PC-3 (cell line): ENCODE results near the gene ZMYND19. TPM values are rescaled to one million over a fixed set of nuclear protein-coding genes. Genes with fewer than 3 reads are reported as not detected.

Source experiments
- ATAC-seq: fragments of 200-7000 bp; cut with Tn5 transposase; 2 replicates; pipeline ENCODE4 v1.9.1; 2020; ENCODE audit warnings: mild to moderate bottlenecking, moderate library complexity
- BruUV-seq: library from RNA; stranded (reverse); fragments of 400-500 nt; replicated peaks from 2 replicates; lab custom pipeline; 2021; lab: Mats Ljungman, UMichigan
- CTCF ChIA-PET: fragments of 300-600 bp; sonication (Branson Sonifier 250); formaldehyde crosslinking; loops from one replicate; lab custom pipeline; 2022; ENCODE audit warnings: antibody characterized with exemption; lab: Charles Lee
- POLR2A ChIA-PET: fragments of 300-600 bp; sonication (Branson Sonifier 250); formaldehyde crosslinking; loops from one replicate; lab custom pipeline; 2022; ENCODE audit warnings: antibody characterized with exemption; ENCODE audit not compliant: unreplicated experiment; lab: Charles Lee
- DNase-seq: peaks from one replicate; pipeline ENCODE4 v3.0.0-alpha.2; 2015
- H2AFZ ChIP-seq: fragments of 300-600 bp; sonication (generic); 2 replicates; pipeline ENCODE4 v1.6.0; 2016; ENCODE audit warnings: antibody characterized with exemption, low read length
- H3F3A ChIP-seq: fragments of 300-600 bp; sonication (generic); one replicate; pipeline ENCODE4 v1.6.0; 2017; ENCODE audit warnings: antibody characterized with exemption, low read length, control low read depth, mild to moderate bottlenecking; ENCODE audit not compliant: unreplicated experiment
- H3K27ac ChIP-seq: fragments of 300-600 bp; sonication (generic); 2 replicates; pipeline ENCODE4 v1.5.1; 2016; ENCODE audit warnings: mild to moderate bottlenecking, low read length
- H3K27me3 ChIP-seq: fragments of 300-600 bp; sonication (generic); 2 replicates; pipeline ENCODE4 v1.6.1; 2016; ENCODE audit warnings: low read length, mixed read lengths
- H3K36me3 ChIP-seq: fragments of 300-600 bp; sonication (generic); 2 replicates; pipeline ENCODE4 v1.6.1; 2016; ENCODE audit warnings: low read depth, mixed run types, low read length, mixed read lengths
- H3K4me1 ChIP-seq: fragments of 300-600 bp; sonication (generic); 2 replicates; pipeline ENCODE4 v1.5.1; 2016; ENCODE audit warnings: low read length; ENCODE audit not compliant: insufficient read depth
- H3K4me2 ChIP-seq: fragments of 300-600 bp; sonication (generic); 2 replicates; pipeline ENCODE4 v1.6.0; 2016; ENCODE audit warnings: low read length
- H3K4me3 ChIP-seq: fragments of 300-600 bp; sonication (generic); 2 replicates; pipeline ENCODE4 v1.5.1; 2016; ENCODE audit warnings: mild to moderate bottlenecking, low read length, mixed read lengths
- H3K79me2 ChIP-seq: fragments of 300-600 bp; sonication (generic); 2 replicates; pipeline ENCODE4 v1.6.1; 2017; ENCODE audit warnings: low read length, mixed read lengths
- H3K9ac ChIP-seq: fragments of 300-600 bp; sonication (generic); 2 replicates; pipeline ENCODE4 v1.6.0; 2016; ENCODE audit warnings: mild to moderate bottlenecking, low read length
- H3K9me2 ChIP-seq: fragments of 300-600 bp; sonication (generic); replicated peaks from 2 replicates; pipeline ENCODE4 v1.6.1; 2016; ENCODE audit warnings: mixed run types, low read length, mixed read lengths
- H3K9me3 ChIP-seq: fragments of 300-600 bp; sonication (generic); 2 replicates; pipeline ENCODE4 v1.6.1; 2016; ENCODE audit warnings: low read length, mixed read lengths
- H4K20me1 ChIP-seq: fragments of 300-600 bp; sonication (generic); 2 replicates; pipeline ENCODE4 v1.6.1; 2016; ENCODE audit warnings: low read length, mixed read lengths
- CTCF ChIP-seq: fragments of 300-600 bp; sonication (generic); conservative IDR thresholded peaks from 2 replicates; pipeline ENCODE4 v1.5.1; 2017; ENCODE audit warnings: antibody characterized with exemption, low read depth, mild to moderate bottlenecking, low read length
- EZH2 ChIP-seq: fragments of 300-600 bp; sonication (generic); IDR thresholded peaks from one replicate; pipeline ENCODE4 v1.6.1; 2017; ENCODE audit warnings: antibody characterized with exemption, mild to moderate bottlenecking, low read length; ENCODE audit not compliant: unreplicated experiment
- EZH2phosphoT487 ChIP-seq: fragments of 300-600 bp; sonication (generic); IDR thresholded peaks from 2 replicates; pipeline ENCODE4 v1.6.1; 2018; ENCODE audit warnings: mild to moderate bottlenecking, antibody characterized with exemption, low read length, borderline replicate concordance
- intact Hi-C: fragments of 100-400 bp; cut with micrococcal nuclease; formaldehyde crosslinking; loops from 2 replicates; pipeline ENCODE4 v1.9.0; 2023
- total RNA-seq: library from RNA; depleted of rRNA; stranded (reverse); fragments of >200 nt; gene quantifications from 2 replicates; pipeline ENCODE4 v1.2.3, GENCODE V29; 2014

The ZMYND19 gene
- total RNA-seq, 1 experiment from 2014 or later: 39.5 TPM

GRCh38 chr9:137615387-137615871 lies 25.1 kb upstream of the ZMYND19 start:
- H3K79me2 ChIP-seq: peaks cover 56% of the 10 kb centered on the region
- ChIA-PET POLR2A (no interaction called here), CTCF (no interaction called here)
- H3K4me1 ChIP-seq: peaks cover 38% of the 10 kb centered on the region
- no peak for ATAC-seq
- no peak overlapping the region for H3K27ac ChIP-seq
- no peaks in the 10 kb centered on the region for H3K9me3 ChIP-seq
- no peaks in the 10 kb centered on the region for H3K27me3 ChIP-seq
- H4K20me1 ChIP-seq: 0 out of 2 replicates have a peak, but pooled peaks cover under 1% of the 10 kb centered on the region
- TF ChIP-seq CTCF (no peak), EZH2phosphoT487 (no peak), EZH2 (no peak)
- BruUV-seq: no TSS peak
- no peak overlapping the region for H2AFZ ChIP-seq
- H3F3A ChIP-seq: no peaks in the 10 kb centered on the region
- no peaks in the 10 kb centered on the region for H3K9me2 ChIP-seq
- H3K4me3 ChIP-seq: no peak overlapping the region
- intact Hi-C loops: no loop called here
- H3K36me3 ChIP-seq: peaks cover 5% of the 10 kb centered on the region; the same call in 1 of the 2 replicates
- H3K4me2 ChIP-seq: no peak overlapping the region
- no peak for DNase-seq
- no peak overlapping the region for H3K9ac ChIP-seq

GRCh38 chr9:137614631-137615386 lies 24.5 kb upstream of the ZMYND19 start:
- POLR2A ChIA-PET: no interaction called here

More at GRCh38 chr9:137614631-137615386, 24.5 kb upstream of the ZMYND19 start:
- ATAC-seq (no peak), DNase-seq (no peak)
- no peaks in the 10 kb centered on the region for H3K9me3 ChIP-seq
- no peak overlapping the region for H2AFZ ChIP-seq
- no TSS peak for BruUV-seq
- H3K27ac ChIP-seq: no peak overlapping the region
- TF ChIP-seq CTCF (no peak), EZH2 (no peak), EZH2phosphoT487 (no peak)
- no peak overlapping the region for H3K9ac ChIP-seq
- peaks cover 36% of the 10 kb centered on the region for H3K4me1 ChIP-seq
- CTCF ChIA-PET: no interaction called here
- H3K9me2 ChIP-seq: no peaks in the 10 kb centered on the region
- H3K4me3 ChIP-seq: no peak overlapping the region
- no peaks in the 10 kb centered on the region for H3K27me3 ChIP-seq
- H4K20me1 ChIP-seq: no peaks in the 10 kb centered on the region
- no peaks in the 10 kb centered on the region for H3F3A ChIP-seq
- intact Hi-C loops: no loop called here
- H3K79me2 ChIP-seq: peaks cover 55% of the 10 kb centered on the region
- peaks cover 5% of the 10 kb centered on the region; the same call in 1 of the 2 replicates for H3K36me3 ChIP-seq
- H3K4me2 ChIP-seq: no peak overlapping the region
